ENCODE data around the gene AFDN. TPM values are rescaled to one million over a fixed set of nuclear protein-coding genes. Genes with fewer than 3 reads are reported as not detected.
A peak's percentile ranks its signal among the peaks of the same experiment; 100 is the strongest.

AFDN gene
- total RNA-seq, 4 donors from 2014 or later, result 148 to 371 (median 204) TPM

DNA sequence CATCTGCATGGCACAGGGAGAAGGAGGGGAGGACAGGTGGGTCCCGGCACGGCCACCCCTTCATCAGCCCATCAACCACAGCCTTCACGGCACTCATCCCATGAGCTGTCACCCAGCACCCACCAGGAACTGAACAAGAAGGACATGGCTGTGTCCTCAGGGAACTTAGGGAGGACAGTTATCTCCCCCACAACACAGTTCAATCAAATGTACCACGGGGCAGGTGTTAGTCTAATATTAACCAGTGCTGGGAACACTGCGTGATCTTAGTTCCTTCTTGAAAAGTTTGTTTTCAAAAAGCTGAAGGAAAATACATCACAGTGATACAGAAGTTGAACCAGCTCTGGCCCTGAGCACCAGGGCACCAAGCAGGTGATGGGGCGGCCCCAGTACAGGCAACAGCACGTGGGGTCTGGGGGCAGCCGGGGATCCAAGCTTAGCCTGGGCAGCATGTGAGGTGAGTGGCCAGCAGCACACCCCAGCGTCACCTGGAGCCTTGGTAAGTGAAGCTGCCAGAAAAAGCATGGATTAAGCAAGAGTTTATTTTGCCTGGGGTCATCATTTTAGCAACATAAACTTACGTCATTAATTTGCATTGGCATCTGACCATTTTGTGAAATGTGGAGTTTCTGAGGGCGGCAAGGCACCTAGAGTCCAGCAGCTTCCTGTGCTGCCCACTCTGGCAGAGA lies 35.5 kb upstream of the AFDN start:
- WGBS, 2 donors (ENCODE audit: low coverage in 1 of 2), result 66% methylated on average over 11 of the region's 11 CpGs; no CpG with 5 or more reads in 1 of the 2 donors
- Histone ChIP-seq H3K4me1 (peaks cover 0 to 27% (median 9%) of the 10 kb centered on the region in 4 donors), H3K9me3 (no peaks in the 10 kb centered on the region), H3K36me3 (no peaks in the 10 kb centered on the region), H3K27ac (no peak overlapping the region), H3K27me3 (peaks cover 13% of the 10 kb centered on the region), H3K4me3 (no peak overlapping the region)
- in situ Hi-C loops (cut with MboI; ENCODE audit: low pct_ligation_motif_present in 1 of 4, low pct_unique_long_range_greater_than_20kb in 1 of 4, low sequenced_read_pairs in 3 of 4) (no loop called here), intact Hi-C loops (cut with DNase I; ENCODE audit: low total_unique reads) (no loop called here)
- TF ChIP-seq POLR2A (IDR thresholded peaks at IDR 0.05) (no peak), EP300 (IDR thresholded peaks at IDR 0.05; ENCODE audit: low read depth) (no peak)
- DNase-seq, result no peak

- TF ChIP-seq EP300 (IDR thresholded peaks at IDR 0.05; ENCODE audit: low read depth), result no peak
- TF ChIP-seq, protein P1, sequence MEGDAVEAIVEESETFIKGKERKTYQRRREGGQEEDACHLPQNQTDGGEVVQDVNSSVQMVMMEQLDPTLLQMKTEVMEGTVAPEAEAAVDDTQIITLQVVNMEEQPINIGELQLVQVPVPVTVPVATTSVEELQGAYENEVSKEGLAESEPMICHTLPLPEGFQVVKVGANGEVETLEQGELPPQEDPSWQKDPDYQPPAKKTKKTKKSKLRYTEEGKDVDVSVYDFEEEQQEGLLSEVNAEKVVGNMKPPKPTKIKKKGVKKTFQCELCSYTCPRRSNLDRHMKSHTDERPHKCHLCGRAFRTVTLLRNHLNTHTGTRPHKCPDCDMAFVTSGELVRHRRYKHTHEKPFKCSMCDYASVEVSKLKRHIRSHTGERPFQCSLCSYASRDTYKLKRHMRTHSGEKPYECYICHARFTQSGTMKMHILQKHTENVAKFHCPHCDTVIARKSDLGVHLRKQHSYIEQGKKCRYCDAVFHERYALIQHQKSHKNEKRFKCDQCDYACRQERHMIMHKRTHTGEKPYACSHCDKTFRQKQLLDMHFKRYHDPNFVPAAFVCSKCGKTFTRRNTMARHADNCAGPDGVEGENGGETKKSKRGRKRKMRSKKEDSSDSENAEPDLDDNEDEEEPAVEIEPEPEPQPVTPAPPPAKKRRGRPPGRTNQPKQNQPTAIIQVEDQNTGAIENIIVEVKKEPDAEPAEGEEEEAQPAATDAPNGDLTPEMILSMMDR (IDR thresholded peaks at IDR 0.05), result no peak
- no peak for TF ChIP-seq POLR2AphosphoS5 (IDR thresholded peaks at IDR 0.05)
- no peak for TF ChIP-seq POLR2A (IDR thresholded peaks at IDR 0.05)
- H3K9me3 ChIP-seq, result no peaks in the 10 kb centered on the region
These were observed 34.8 kb upstream of the AFDN start for GRCh38 chr6:167791780-167792478.

GRCh38 chr6:167793421-167793820 lies 33.3 kb upstream of the AFDN start:
- no peaks in the 10 kb centered on the region for H3K9me3 ChIP-seq
- peaks cover 0 to 27% (median 12%) of the 10 kb centered on the region in 4 donors for H3K4me1 ChIP-seq
- in situ Hi-C loops (cut with MboI; ENCODE audit: low pct_ligation_motif_present in 1 of 4, low pct_unique_long_range_greater_than_20kb in 1 of 4, low sequenced_read_pairs in 3 of 4) (no loop called here), intact Hi-C loops (cut with DNase I; ENCODE audit: low total_unique reads) (no loop called here)
- no peak overlapping the region for H3K4me3 ChIP-seq
- TF ChIP-seq POLR2AphosphoS5 (IDR thresholded peaks at IDR 0.05) (no peak), EP300 (IDR thresholded peaks at IDR 0.05; ENCODE audit: low read depth) (no peak), POLR2A (IDR thresholded peaks at IDR 0.05) (no peak)
- TF ChIP-seq, protein P1 (IDR thresholded peaks at IDR 0.05), result no peak
- DNase-seq, result peak; percentile 39
- WGBS, 2 donors (ENCODE audit: low coverage in 1 of 2), result 39% methylated on average over 9 of the region's 9 CpGs; no CpG with 5 or more reads in 1 of the 2 donors
- H3K36me3 ChIP-seq, result no peaks in the 10 kb centered on the region
- peak overlapping the region in 1 of 4 donors; percentile 42 for H3K27ac ChIP-seq
- peaks cover 16% of the 10 kb centered on the region for H3K27me3 ChIP-seq

More at GRCh38 chr6:167791780-167792478, 34.8 kb upstream of the AFDN start:
- no peaks in the 10 kb centered on the region for H3K36me3 ChIP-seq
- WGBS, 2 donors (ENCODE audit: low coverage in 1 of 2), result 60 to 89% methylated on average over 1 to 13 of the region's 13 CpGs
- H3K4me3 ChIP-seq, result no peak overlapping the region
- H3K4me1 ChIP-seq, result peaks cover 0 to 27% (median 10%) of the 10 kb centered on the region in 4 donors
- DNase-seq, result no peak
- H3K27me3 ChIP-seq, result peaks cover 16% of the 10 kb centered on the region
- in situ Hi-C loops (cut with MboI; ENCODE audit: low pct_ligation_motif_present in 1 of 4, low pct_unique_long_range_greater_than_20kb in 1 of 4, low sequenced_read_pairs in 3 of 4) (no loop called here), intact Hi-C loops (cut with DNase I; ENCODE audit: low total_unique reads) (no loop called here)
- H3K27ac ChIP-seq, result no peak overlapping the region

- Histone ChIP-seq H3K36me3 (no peaks in the 10 kb centered on the region), H3K27ac (peak overlapping the region in 1 of 4 donors; percentile 42), H3K4me3 (no peak overlapping the region), H3K9me3 (no peaks in the 10 kb centered on the region), H3K27me3 (peaks cover 16% of the 10 kb centered on the region), H3K4me1 (peaks cover 0 to 30% (median 14%) of the 10 kb centered on the region in 4 donors)
- TF ChIP-seq POLR2A (IDR thresholded peaks at IDR 0.05) (no peak), POLR2AphosphoS5 (IDR thresholded peaks at IDR 0.05) (no peak), EP300 (IDR thresholded peaks at IDR 0.05; ENCODE audit: low read depth) (no peak)
- TF ChIP-seq, protein P1 (IDR thresholded peaks at IDR 0.05), result no peak
- intact Hi-C loops (cut with DNase I; ENCODE audit: low total_unique reads), result no loop called here
- DNase-seq, result no peak
- in situ Hi-C loops (cut with MboI; ENCODE audit: low pct_ligation_motif_present in 1 of 4, low pct_unique_long_range_greater_than_20kb in 1 of 4, low sequenced_read_pairs in 3 of 4), result no loop called here
- WGBS, 2 donors (ENCODE audit: low coverage in 1 of 2), result 54 to 71% methylated on average over 10 to 18 of the region's 18 CpGs
These were observed 32.3 kb upstream of the AFDN start for GRCh38 chr6:167794161-167795157.
